PFSK-1 (cell line): Measurements from ENCODE around the gene PLEKHH3.

Source experiments
- FOXP2 ChIP-seq: optimal IDR thresholded peaks from 2 replicates; pipeline ENCODE3; 2011; ENCODE audit warnings: borderline replicate concordance, control low read depth, inconsistent platforms; ENCODE audit not compliant: insufficient read depth; ENCODE audit errors: extremely low read length, extremely low read depth
- POLR2AphosphoS5 ChIP-seq: IDR thresholded peaks from 2 replicates; pipeline ENCODE4 v1.6.1; 2012; ENCODE audit warnings: low read depth, mild to moderate bottlenecking, control low read depth, low read length, moderate library complexity
- SIN3A ChIP-seq: IDR thresholded peaks from 2 replicates; pipeline ENCODE4 v1.6.1; 2012; ENCODE audit warnings: mild to moderate bottlenecking, low read length, moderate library complexity, borderline replicate concordance; ENCODE audit not compliant: insufficient read depth
- TAF1 ChIP-seq: IDR thresholded peaks from 2 replicates; pipeline ENCODE4 v1.6.1; 2012; ENCODE audit warnings: low read length, control low read depth, borderline replicate concordance; ENCODE audit not compliant: insufficient read depth
- TF ChIP-seq, protein P1 (sequence below), 2 experiments: IDR thresholded peaks; 2 replicates each; pipeline versions ENCODE4 v1.6.1 to v1.8.0; 2011 to 2012; ENCODE audit warnings: low read depth in 2 of 2, low read length in 2 of 2, control low read depth in 1 of 2, inconsistent platforms in 1 of 2, mild to moderate bottlenecking in 1 of 2, moderate library complexity in 1 of 2; ENCODE audit not compliant: insufficient read depth in 1 of 2

PLEKHH3 gene

DNA sequence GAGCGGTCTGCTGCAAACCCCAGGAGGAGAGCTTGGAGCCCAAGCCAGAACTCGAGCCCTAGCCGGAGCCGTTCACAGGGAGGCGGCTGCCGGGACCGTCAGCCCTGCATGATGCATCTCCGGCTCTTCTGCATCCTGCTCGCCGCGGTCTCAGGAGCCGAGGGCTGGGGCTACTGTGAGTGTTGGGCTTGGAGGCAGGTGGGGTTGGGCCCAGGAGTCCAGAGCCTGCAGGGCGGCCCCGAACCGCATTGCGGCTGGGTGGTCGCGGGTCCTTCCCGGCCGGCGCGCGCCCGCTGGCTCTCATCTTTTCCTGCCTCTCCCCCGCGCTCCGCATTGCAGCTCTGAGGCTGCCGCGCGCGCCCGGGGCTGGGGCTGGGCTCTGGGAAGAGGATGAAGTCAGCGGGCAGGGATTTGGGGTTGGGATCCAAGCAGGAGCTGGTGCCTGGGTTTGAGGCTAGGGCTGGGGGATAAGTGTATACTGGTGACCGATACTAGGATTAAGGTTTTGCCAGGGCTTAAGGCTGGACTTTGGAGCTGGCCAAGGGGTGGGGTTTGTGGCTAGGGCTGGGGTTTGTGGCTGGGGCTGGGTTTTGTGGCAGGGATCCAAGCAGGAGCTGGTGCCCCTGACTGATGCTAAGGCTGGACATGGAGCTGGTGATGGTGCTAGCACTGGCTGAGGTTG lies 6.1 kb upstream of the PLEKHH3 start:
- TF ChIP-seq, protein P1, sequence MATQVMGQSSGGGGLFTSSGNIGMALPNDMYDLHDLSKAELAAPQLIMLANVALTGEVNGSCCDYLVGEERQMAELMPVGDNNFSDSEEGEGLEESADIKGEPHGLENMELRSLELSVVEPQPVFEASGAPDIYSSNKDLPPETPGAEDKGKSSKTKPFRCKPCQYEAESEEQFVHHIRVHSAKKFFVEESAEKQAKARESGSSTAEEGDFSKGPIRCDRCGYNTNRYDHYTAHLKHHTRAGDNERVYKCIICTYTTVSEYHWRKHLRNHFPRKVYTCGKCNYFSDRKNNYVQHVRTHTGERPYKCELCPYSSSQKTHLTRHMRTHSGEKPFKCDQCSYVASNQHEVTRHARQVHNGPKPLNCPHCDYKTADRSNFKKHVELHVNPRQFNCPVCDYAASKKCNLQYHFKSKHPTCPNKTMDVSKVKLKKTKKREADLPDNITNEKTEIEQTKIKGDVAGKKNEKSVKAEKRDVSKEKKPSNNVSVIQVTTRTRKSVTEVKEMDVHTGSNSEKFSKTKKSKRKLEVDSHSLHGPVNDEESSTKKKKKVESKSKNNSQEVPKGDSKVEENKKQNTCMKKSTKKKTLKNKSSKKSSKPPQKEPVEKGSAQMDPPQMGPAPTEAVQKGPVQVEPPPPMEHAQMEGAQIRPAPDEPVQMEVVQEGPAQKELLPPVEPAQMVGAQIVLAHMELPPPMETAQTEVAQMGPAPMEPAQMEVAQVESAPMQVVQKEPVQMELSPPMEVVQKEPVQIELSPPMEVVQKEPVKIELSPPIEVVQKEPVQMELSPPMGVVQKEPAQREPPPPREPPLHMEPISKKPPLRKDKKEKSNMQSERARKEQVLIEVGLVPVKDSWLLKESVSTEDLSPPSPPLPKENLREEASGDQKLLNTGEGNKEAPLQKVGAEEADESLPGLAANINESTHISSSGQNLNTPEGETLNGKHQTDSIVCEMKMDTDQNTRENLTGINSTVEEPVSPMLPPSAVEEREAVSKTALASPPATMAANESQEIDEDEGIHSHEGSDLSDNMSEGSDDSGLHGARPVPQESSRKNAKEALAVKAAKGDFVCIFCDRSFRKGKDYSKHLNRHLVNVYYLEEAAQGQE (IDR thresholded peaks at IDR 0.05; ENCODE audit: insufficient read depth in 1 of 2, low read depth in 2 of 2, low read length in 2 of 2): no peak
- TF ChIP-seq POLR2AphosphoS5: peak; percentile 31; the same call in 1 of the 2 replicates

DNA sequence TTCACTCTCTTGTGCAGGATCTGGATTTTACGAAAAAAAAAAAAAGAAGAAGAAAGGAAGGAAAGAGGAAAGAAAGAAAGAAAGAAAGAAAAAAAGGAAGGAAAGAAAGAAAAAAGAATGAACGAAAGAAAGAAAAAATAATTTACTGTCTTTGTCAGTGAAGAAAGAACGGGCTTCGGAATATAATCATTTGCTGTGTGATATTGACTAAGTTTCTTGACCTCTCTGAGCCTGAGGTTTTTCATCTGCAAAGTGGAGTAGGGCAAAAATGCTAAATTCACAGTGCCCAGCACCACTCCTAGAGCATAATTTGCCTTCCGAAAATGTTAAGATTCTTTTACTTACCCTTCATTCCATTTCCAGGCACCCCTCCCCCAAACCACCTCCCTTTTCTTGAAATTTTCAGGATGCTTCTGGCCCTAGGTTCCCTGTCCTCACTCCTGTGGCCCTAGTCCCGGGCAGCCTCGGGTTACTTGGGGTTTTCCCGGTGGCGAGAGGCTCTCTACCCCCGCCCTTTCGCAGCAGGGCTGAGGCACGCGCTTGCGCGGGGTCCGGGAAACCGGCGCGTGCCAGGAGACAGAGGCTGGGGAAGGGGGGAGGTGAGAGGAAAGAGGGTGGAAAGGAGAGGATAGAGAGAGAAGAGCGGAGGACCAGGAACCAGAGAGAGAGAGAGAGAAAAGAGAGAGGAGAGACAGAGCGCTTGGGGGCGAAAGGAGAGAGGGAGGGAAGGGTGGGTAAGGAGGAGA lies 5.4 kb upstream of the PLEKHH3 start, which contains the start of gene CNTNAP1:
TSS of gene CNTNAP1 (plus strand) at position 556 of the 746 bp plus-strand sequence. CDS start 299 bp downstream, outside the sequence.
- no peak for TF ChIP-seq SIN3A
- no peak for TF ChIP-seq TAF1
- no peak for TF ChIP-seq FOXP2
- TF ChIP-seq POLR2AphosphoS5: peak; percentile 75
- TF ChIP-seq, protein P1 (IDR thresholded peaks at IDR 0.05; ENCODE audit: insufficient read depth in 1 of 2, low read depth in 2 of 2, low read length in 2 of 2): no peak

DNA sequence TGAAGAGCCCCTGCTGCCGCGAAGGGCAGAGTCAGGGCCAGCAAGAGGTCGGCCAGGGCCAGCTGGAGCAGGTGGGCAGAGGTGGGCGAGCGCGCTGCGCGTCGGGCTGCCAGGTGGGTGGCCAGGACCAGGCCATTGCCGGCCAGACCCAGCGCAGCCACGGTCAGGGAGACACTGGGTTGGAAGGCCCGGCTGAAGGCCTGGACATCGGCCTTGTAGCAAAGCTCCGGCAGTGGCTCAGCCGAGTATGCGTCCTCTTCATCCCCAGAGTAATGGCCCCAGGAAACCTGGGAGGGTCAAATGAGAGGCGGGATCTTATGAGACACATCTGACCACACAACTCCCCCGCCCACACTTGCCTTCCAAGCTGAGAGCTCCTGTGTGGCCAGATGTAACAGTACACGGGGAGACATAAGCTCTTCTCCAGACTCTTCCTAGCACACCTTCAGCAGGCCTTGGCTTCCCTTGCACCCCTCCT lies 3.6 kb upstream of the PLEKHH3 start:
- TF ChIP-seq, protein P1 (IDR thresholded peaks at IDR 0.05; ENCODE audit: insufficient read depth in 1 of 2, low read depth in 2 of 2, low read length in 2 of 2): no peak
- TF ChIP-seq POLR2AphosphoS5 (no peak), TAF1 (no peak)

DNA sequence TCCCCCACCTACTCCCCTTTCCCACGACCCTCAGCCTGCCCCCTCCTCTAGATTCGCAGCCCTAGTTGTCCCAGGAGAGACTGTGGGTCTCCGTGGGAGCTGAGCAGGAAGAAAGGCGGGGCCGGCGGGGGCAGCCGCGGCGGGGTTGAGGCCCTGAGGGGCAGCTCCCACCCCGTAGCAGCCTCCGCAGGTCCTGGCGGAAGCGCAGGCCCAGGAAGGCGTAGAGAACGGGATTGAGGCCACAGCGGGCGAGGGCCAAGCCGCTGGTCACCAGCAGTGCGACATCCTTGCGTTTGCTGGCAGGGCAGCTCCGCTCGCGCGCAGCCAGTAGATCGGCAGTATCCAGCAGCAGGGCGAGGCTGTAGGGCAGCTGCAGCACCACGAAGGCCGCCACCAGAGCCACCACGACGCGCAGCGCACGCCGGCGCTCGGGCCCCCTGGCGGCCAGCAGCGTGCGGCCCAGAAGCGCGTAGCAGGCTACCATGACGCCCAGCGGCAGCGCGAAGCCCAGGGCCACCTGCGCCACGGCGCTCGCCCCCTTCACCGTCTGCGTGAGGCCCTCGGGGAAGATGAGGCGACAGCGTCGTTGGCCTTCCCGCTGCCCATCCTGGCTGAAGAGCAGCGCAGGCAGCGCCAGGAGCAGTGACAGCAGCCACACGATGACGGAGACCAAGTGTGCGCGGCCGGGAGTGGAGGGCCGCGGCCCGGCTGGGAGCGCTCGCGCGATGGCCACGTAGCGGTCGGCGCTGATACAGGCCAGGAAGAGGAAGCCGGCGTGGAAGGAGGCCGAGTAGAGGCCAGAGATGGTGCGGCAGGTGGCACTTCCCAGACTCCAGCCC lies 2.9 kb upstream of the PLEKHH3 start:
- TF ChIP-seq SIN3A: no peak
- TF ChIP-seq, protein P1 (IDR thresholded peaks at IDR 0.05; ENCODE audit: insufficient read depth in 1 of 2, low read depth in 2 of 2, low read length in 2 of 2): no peak
- no peak for TF ChIP-seq POLR2AphosphoS5
- TF ChIP-seq FOXP2: no peak
- no peak for TF ChIP-seq TAF1
